ENCODE measurements around the gene FOXO3.

FOXO3 gene

GRCh38 chr6:108712946-108713345 is 152.2 kb downstream of the FOXO3 start:
- Histone ChIP-seq H2AFZ (ENCODE audit: low read depth, low read length) (no peak overlapping the region), H2BK12ac (ENCODE audit: low read length in 2 of 2) (peak overlapping the region in 1 of 2 experiments; percentile 29), H4K91ac (ENCODE audit: low read length) (peak overlapping the region; percentile 18), H3K4me1 (ENCODE audit: control insufficient read depth, insufficient read depth, low read depth, low read length) (peaks cover 11% of the 10 kb centered on the region), H3K18ac (ENCODE audit: low read depth in 1 of 2, low read length in 2 of 2) (peak overlapping the region in 1 of 2 experiments; percentile 37), H4K8ac (ENCODE audit: low read length) (no peak overlapping the region), H3K27me3 (ENCODE audit: control insufficient read depth in 1 of 2, insufficient read depth in 1 of 2, low read length in 2 of 2) (no peaks in the 10 kb centered on the region), H3K4me3 (ENCODE audit: insufficient read depth in 1 of 2, low read depth in 1 of 2, low read length in 2 of 2) (no peak overlapping the region), H2AK5ac (ENCODE audit: low read length, severe bottlenecking) (no peak overlapping the region), H3K14ac (ENCODE audit: low read length in 2 of 2) (no peak overlapping the region), H2BK5ac (ENCODE audit: low read depth, low read length, poor library complexity, severe bottlenecking) (no peak overlapping the region), H3K9me3 (ENCODE audit: control insufficient read depth, low read length) (no peaks in the 10 kb centered on the region), H3K27ac (ENCODE audit: low read length, poor library complexity, severe bottlenecking) (no peak overlapping the region), H3K23ac (ENCODE audit: low read length in 2 of 2) (no peak overlapping the region), H3K4ac (ENCODE audit: low read depth in 1 of 2, low read length in 2 of 2) (no peak overlapping the region), H2BK120ac (ENCODE audit: low read depth, low read length) (no peak overlapping the region), H3K9ac (ENCODE audit: low read length) (no peak overlapping the region), H3K79me1 (replicated peaks; ENCODE audit: low read length, poor library complexity, severe bottlenecking) (no peaks in the 10 kb centered on the region), H3K4me2 (ENCODE audit: low read length, poor library complexity, severe bottlenecking) (no peak overlapping the region), H3K36me3 (ENCODE audit: control insufficient read depth in 1 of 2, insufficient read depth in 2 of 2, low read depth in 1 of 2, low read length in 2 of 2) (no peaks in the 10 kb centered on the region), H2BK15ac (ENCODE audit: low read depth, poor library complexity, severe bottlenecking) (no peak overlapping the region)
- DNase-seq: no peak
- WGBS: 81% methylated on average over 2 of the region's 2 CpGs

GRCh38 chr6:108714101-108714765 is 153.5 kb downstream of the FOXO3 start:
- Histone ChIP-seq H3K9ac (ENCODE audit: low read length) (peak overlapping the region; percentile 34), H3K9me3 (ENCODE audit: control insufficient read depth, low read length) (no peaks in the 10 kb centered on the region), H3K4ac (ENCODE audit: low read depth in 1 of 2, low read length in 2 of 2) (no peak overlapping the region), H3K4me2 (ENCODE audit: low read length, poor library complexity, severe bottlenecking) (no peak overlapping the region), H3K18ac (ENCODE audit: low read depth in 1 of 2, low read length in 2 of 2) (no peak overlapping the region), H3K36me3 (ENCODE audit: control insufficient read depth in 1 of 2, insufficient read depth in 2 of 2, low read depth in 1 of 2, low read length in 2 of 2) (no peaks in the 10 kb centered on the region), H2BK120ac (ENCODE audit: low read depth, low read length) (no peak overlapping the region), H4K91ac (ENCODE audit: low read length) (no peak overlapping the region), H3K27me3 (ENCODE audit: control insufficient read depth in 1 of 2, insufficient read depth in 1 of 2, low read length in 2 of 2) (no peaks in the 10 kb centered on the region), H2BK12ac (ENCODE audit: low read length in 2 of 2) (peak overlapping the region; percentile 21 to 65), H4K8ac (ENCODE audit: low read length) (no peak overlapping the region), H3K23ac (ENCODE audit: low read length in 2 of 2) (no peak overlapping the region), H2BK15ac (ENCODE audit: low read depth, poor library complexity, severe bottlenecking) (no peak overlapping the region), H2BK5ac (ENCODE audit: low read depth, low read length, poor library complexity, severe bottlenecking) (no peak overlapping the region), H2AFZ (ENCODE audit: low read depth, low read length) (no peak overlapping the region), H3K4me3 (ENCODE audit: insufficient read depth in 1 of 2, low read depth in 1 of 2, low read length in 2 of 2) (peak overlapping the region in 1 of 2 experiments; percentile 52), H3K14ac (ENCODE audit: low read length in 2 of 2) (no peak overlapping the region), H3K27ac (ENCODE audit: low read length, poor library complexity, severe bottlenecking) (no peak overlapping the region), H3K79me1 (replicated peaks; ENCODE audit: low read length, poor library complexity, severe bottlenecking) (no peaks in the 10 kb centered on the region), H2AK5ac (ENCODE audit: low read length, severe bottlenecking) (no peak overlapping the region), H3K4me1 (ENCODE audit: control insufficient read depth, insufficient read depth, low read depth, low read length) (peaks cover 11% of the 10 kb centered on the region)
- peak; percentile 34 for DNase-seq
- WGBS: 77% methylated on average over 7 of the region's 7 CpGs

GRCh38 chr6:108714766-108715414 is 154.2 kb downstream of the FOXO3 start:
- H4K8ac ChIP-seq (ENCODE audit: low read length): no peak overlapping the region
- no peak overlapping the region for H2BK5ac ChIP-seq (ENCODE audit: low read depth, low read length, poor library complexity, severe bottlenecking)
- H3K9me3 ChIP-seq (ENCODE audit: control insufficient read depth, low read length): no peaks in the 10 kb centered on the region
- H2BK15ac ChIP-seq (ENCODE audit: low read depth, poor library complexity, severe bottlenecking): peak overlapping the region; percentile 16
- no peak overlapping the region for H2BK120ac ChIP-seq (ENCODE audit: low read depth, low read length)
- H3K4ac ChIP-seq (ENCODE audit: low read depth in 1 of 2, low read length in 2 of 2): peak overlapping the region in 1 of 2 experiments; percentile 35
- no peaks in the 10 kb centered on the region for H3K36me3 ChIP-seq (ENCODE audit: control insufficient read depth in 1 of 2, insufficient read depth in 2 of 2, low read depth in 1 of 2, low read length in 2 of 2)
- no peak overlapping the region for H4K91ac ChIP-seq (ENCODE audit: low read length)
- no peaks in the 10 kb centered on the region for H3K27me3 ChIP-seq (ENCODE audit: control insufficient read depth in 1 of 2, insufficient read depth in 1 of 2, low read length in 2 of 2)
- no peak overlapping the region for H3K18ac ChIP-seq (ENCODE audit: low read depth in 1 of 2, low read length in 2 of 2)
- no peak overlapping the region for H3K27ac ChIP-seq (ENCODE audit: low read length, poor library complexity, severe bottlenecking)
- DNase-seq: no peak
- H3K4me2 ChIP-seq (ENCODE audit: low read length, poor library complexity, severe bottlenecking): no peak overlapping the region
- no peak overlapping the region for H2BK12ac ChIP-seq (ENCODE audit: low read length in 2 of 2)
- no peak overlapping the region for H2AFZ ChIP-seq (ENCODE audit: low read depth, low read length)
- H3K79me1 ChIP-seq (replicated peaks; ENCODE audit: low read length, poor library complexity, severe bottlenecking): no peaks in the 10 kb centered on the region
- peak overlapping the region; percentile 34 for H3K9ac ChIP-seq (ENCODE audit: low read length)
- H2AK5ac ChIP-seq (ENCODE audit: low read length, severe bottlenecking): no peak overlapping the region
- peaks cover 11% of the 10 kb centered on the region for H3K4me1 ChIP-seq (ENCODE audit: control insufficient read depth, insufficient read depth, low read depth, low read length)
- H3K23ac ChIP-seq (ENCODE audit: low read length in 2 of 2): no peak overlapping the region
- 94% methylated on average over 9 of the region's 9 CpGs for WGBS
- H3K14ac ChIP-seq (ENCODE audit: low read length in 2 of 2): no peak overlapping the region
- H3K4me3 ChIP-seq (ENCODE audit: insufficient read depth in 1 of 2, low read depth in 1 of 2, low read length in 2 of 2): peak overlapping the region in 1 of 2 experiments; percentile 14

- Histone ChIP-seq H3K27me3 (ENCODE audit: control insufficient read depth in 1 of 2, insufficient read depth in 1 of 2, low read length in 2 of 2) (no peaks in the 10 kb centered on the region), H3K4me1 (ENCODE audit: control insufficient read depth, insufficient read depth, low read depth, low read length) (peaks cover 11% of the 10 kb centered on the region), H4K91ac (ENCODE audit: low read length) (no peak overlapping the region), H2AK5ac (ENCODE audit: low read length, severe bottlenecking) (no peak overlapping the region), H3K4me3 (ENCODE audit: insufficient read depth in 1 of 2, low read depth in 1 of 2, low read length in 2 of 2) (no peak overlapping the region), H3K14ac (ENCODE audit: low read length in 2 of 2) (no peak overlapping the region), H3K23ac (ENCODE audit: low read length in 2 of 2) (no peak overlapping the region), H3K9me3 (ENCODE audit: control insufficient read depth, low read length) (no peaks in the 10 kb centered on the region), H3K9ac (ENCODE audit: low read length) (no peak overlapping the region), H3K27ac (ENCODE audit: low read length, poor library complexity, severe bottlenecking) (no peak overlapping the region), H3K18ac (ENCODE audit: low read depth in 1 of 2, low read length in 2 of 2) (no peak overlapping the region), H2BK12ac (ENCODE audit: low read length in 2 of 2) (peak overlapping the region in 1 of 2 experiments; percentile 32), H2BK120ac (ENCODE audit: low read depth, low read length) (no peak overlapping the region), H3K79me1 (replicated peaks; ENCODE audit: low read length, poor library complexity, severe bottlenecking) (no peaks in the 10 kb centered on the region), H4K8ac (ENCODE audit: low read length) (no peak overlapping the region), H2BK5ac (ENCODE audit: low read depth, low read length, poor library complexity, severe bottlenecking) (no peak overlapping the region), H3K4ac (ENCODE audit: low read depth in 1 of 2, low read length in 2 of 2) (peak overlapping the region in 1 of 2 experiments; percentile 30), H3K4me2 (ENCODE audit: low read length, poor library complexity, severe bottlenecking) (no peak overlapping the region), H2BK15ac (ENCODE audit: low read depth, poor library complexity, severe bottlenecking) (no peak overlapping the region), H3K36me3 (ENCODE audit: control insufficient read depth in 1 of 2, insufficient read depth in 2 of 2, low read depth in 1 of 2, low read length in 2 of 2) (no peaks in the 10 kb centered on the region), H2AFZ (ENCODE audit: low read depth, low read length) (no peak overlapping the region)
- 54% methylated on average over 3 of the region's 5 CpGs for whole genome bisulfite sequencing
- no peak for DNase-seq
Observed at GRCh38 chr6:108715832-108716231, 155.1 kb downstream of the FOXO3 start.
